ENCODE results near the gene FAM50B.

DNA sequence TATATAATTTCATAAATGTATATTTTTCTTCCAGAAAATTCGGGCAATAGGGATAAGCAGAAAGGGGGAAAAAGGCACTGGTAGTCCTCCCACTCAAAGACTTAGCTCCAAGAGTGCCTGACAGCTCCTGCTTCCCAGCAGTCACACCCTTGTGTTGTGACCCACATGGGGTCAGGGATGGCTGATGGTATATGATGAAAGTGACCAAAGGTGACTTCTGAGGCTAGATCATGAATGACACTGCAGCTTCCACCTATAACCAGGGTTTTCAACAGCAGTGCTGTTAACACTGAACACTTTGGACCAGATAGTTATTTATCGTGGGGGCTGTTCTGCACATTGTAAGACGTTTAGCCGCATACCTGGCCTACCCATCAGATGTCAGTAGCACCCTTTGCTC, 22.3 kb downstream of the FAM50B start:
- no peak for TF ChIP-seq CTCF (conservative IDR thresholded peaks at IDR 0.05)
- no peak for TF ChIP-seq ZFX (IDR thresholded peaks at IDR 0.05)
